ENCODE data around the gene FSTL4. TPM values are rescaled to one million over a fixed set of nuclear protein-coding genes. Genes with fewer than 3 reads are reported as not detected.

The FSTL4 gene
- total and polyA plus RNA-seq, 2 experiments from 2014 or later: 1.4 to 2.8 TPM

- Histone ChIP-seq H3K9me2 (ENCODE audit: insufficient read depth) (no peaks in the 10 kb centered on the region), H3K79me2 (replicated peaks; ENCODE audit: insufficient read depth) (no peaks in the 10 kb centered on the region), H3K27me3 (ENCODE audit: insufficient read depth) (no peaks in the 10 kb centered on the region), H3F3A (replicated peaks; ENCODE audit: low read depth) (no peaks in the 10 kb centered on the region), H3K4me1 (ENCODE audit: insufficient read depth) (peaks cover 6% of the 10 kb centered on the region), H3K36me3 (ENCODE audit: insufficient read depth) (no peaks in the 10 kb centered on the region), H3K4me3 (no peak overlapping the region), H2AFZ (no peak overlapping the region), H3K4me2 (no peak overlapping the region), H4K20me1 (replicated peaks; ENCODE audit: insufficient read depth) (no peaks in the 10 kb centered on the region), H3K27ac (ENCODE audit: low read depth) (no peak overlapping the region)
- TF ChIP-seq EZH2 (IDR thresholded peaks at IDR 0.05; ENCODE audit: low read depth, unreplicated experiment) (no peak), STAT1 (IDR thresholded peaks at IDR 0.05; ENCODE audit: unreplicated experiment) (no peak), CREB1 (CRISPR knock-in tag; IDR thresholded peaks at IDR 0.05; ENCODE audit: low read depth) (no peak), POLR2AphosphoS5 (IDR thresholded peaks at IDR 0.05; ENCODE audit: low read depth) (no peak), REST (IDR thresholded peaks at IDR 0.05; ENCODE audit: unreplicated experiment) (no peak), NANOG (IDR thresholded peaks at IDR 0.05; ENCODE audit: borderline replicate concordance) (no peak), CTCF (conservative IDR thresholded peaks at IDR 0.05; ENCODE audit: low read depth in 2 of 2) (no peak), EZH2phosphoT487 (IDR thresholded peaks at IDR 0.05; ENCODE audit: unreplicated experiment) (no peak)
- TF ChIP-seq, protein P1, sequence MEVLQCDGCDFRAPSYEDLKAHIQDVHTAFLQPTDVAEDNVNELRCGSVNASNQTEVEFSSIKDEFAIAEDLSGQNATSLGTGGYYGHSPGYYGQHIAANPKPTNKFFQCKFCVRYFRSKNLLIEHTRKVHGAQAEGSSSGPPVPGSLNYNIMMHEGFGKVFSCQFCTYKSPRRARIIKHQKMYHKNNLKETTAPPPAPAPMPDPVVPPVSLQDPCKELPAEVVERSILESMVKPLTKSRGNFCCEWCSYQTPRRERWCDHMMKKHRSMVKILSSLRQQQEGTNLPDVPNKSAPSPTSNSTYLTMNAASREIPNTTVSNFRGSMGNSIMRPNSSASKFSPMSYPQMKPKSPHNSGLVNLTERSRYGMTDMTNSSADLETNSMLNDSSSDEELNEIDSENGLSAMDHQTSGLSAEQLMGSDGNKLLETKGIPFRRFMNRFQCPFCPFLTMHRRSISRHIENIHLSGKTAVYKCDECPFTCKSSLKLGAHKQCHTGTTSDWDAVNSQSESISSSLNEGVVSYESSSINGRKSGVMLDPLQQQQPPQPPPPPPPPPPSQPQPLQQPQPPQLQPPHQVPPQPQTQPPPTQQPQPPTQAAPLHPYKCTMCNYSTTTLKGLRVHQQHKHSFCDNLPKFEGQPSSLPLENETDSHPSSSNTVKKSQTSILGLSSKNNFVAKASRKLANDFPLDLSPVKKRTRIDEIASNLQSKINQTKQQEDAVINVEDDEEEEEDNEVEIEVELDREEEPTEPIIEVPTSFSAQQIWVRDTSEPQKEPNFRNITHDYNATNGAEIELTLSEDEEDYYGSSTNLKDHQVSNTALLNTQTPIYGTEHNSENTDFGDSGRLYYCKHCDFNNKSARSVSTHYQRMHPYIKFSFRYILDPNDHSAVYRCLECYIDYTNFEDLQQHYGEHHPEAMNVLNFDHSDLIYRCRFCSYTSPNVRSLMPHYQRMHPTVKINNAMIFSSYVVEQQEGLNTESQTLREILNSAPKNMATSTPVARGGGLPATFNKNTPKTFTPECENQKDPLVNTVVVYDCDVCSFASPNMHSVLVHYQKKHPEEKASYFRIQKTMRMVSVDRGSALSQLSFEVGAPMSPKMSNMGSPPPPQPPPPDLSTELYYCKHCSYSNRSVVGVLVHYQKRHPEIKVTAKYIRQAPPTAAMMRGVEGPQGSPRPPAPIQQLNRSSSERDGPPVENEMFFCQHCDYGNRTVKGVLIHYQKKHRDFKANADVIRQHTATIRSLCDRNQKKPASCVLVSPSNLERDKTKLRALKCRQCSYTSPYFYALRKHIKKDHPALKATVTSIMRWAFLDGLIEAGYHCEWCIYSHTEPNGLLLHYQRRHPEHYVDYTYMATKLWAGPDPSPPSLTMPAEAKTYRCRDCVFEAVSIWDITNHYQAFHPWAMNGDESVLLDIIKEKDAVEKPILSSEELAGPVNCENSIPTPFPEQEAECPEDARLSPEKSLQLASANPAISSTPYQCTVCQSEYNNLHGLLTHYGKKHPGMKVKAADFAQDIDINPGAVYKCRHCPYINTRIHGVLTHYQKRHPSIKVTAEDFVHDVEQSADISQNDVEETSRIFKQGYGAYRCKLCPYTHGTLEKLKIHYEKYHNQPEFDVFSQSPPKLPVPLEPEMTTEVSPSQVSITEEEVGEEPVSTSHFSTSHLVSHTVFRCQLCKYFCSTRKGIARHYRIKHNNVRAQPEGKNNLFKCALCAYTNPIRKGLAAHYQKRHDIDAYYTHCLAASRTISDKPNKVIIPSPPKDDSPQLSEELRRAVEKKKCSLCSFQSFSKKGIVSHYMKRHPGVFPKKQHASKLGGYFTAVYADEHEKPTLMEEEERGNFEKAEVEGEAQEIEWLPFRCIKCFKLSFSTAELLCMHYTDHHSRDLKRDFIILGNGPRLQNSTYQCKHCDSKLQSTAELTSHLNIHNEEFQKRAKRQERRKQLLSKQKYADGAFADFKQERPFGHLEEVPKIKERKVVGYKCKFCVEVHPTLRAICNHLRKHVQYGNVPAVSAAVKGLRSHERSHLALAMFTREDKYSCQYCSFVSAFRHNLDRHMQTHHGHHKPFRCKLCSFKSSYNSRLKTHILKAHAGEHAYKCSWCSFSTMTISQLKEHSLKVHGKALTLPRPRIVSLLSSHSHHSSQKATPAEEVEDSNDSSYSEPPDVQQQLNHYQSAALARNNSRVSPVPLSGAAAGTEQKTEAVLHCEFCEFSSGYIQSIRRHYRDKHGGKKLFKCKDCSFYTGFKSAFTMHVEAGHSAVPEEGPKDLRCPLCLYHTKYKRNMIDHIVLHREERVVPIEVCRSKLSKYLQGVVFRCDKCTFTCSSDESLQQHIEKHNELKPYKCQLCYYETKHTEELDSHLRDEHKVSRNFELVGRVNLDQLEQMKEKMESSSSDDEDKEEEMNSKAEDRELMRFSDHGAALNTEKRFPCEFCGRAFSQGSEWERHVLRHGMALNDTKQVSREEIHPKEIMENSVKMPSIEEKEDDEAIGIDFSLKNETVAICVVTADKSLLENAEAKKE (CRISPR knock-in tag; IDR thresholded peaks at IDR 0.05): no peak
- Mint-ChIP-seq H3K27ac (no peak overlapping the region), H3K36me3 (ENCODE audit: low read depth) (no peaks in the 10 kb centered on the region), H3K4me1 (peaks cover 15% of the 10 kb centered on the region), H3K4me3 (no peak overlapping the region), H3K27me3 (ENCODE audit: insufficient read depth, low read depth, poor library complexity) (peaks cover 9% of the 10 kb centered on the region), H3K9me3 (no peaks in the 10 kb centered on the region)
- ATAC-seq: no peak
- no peak for DNase-seq (ENCODE audit: low spot score)
These were observed 293.1 kb downstream of the FSTL4 start for GRCh38 chr5:133319244-133319643.
